Measurements from ENCODE around the gene GALNT2. TPM values are rescaled to one million over a fixed set of nuclear protein-coding genes. Genes with fewer than 3 reads are reported as not detected.

Gene GALNT2
- total and polyA plus RNA-seq, 2 of the 13 experiments (the other 11 are each of a cell fraction or from before 2014, with no cell fraction given), result 39.3 to 39.6 TPM

DNA sequence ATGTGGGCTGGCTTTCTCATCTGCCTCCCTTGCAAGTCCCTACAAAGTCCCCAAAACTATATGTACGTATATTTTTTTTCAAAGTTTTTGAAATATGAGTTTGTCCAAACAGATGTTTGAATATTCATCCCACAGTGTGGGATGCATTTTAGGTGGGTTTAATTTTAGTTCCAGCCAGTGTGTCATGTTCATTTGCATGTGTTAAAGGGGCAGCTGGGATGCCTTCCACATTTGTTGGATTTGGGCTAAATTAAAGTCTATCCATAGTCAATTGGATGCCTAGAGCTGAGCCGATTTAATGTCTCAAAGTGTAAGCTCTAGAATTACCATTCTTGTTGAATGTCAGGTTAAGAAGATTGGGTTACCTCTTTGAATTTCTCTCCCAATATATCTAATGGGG lies 139.2 kb downstream of the GALNT2 start (continued):
- TF ChIP-seq, protein P1, sequence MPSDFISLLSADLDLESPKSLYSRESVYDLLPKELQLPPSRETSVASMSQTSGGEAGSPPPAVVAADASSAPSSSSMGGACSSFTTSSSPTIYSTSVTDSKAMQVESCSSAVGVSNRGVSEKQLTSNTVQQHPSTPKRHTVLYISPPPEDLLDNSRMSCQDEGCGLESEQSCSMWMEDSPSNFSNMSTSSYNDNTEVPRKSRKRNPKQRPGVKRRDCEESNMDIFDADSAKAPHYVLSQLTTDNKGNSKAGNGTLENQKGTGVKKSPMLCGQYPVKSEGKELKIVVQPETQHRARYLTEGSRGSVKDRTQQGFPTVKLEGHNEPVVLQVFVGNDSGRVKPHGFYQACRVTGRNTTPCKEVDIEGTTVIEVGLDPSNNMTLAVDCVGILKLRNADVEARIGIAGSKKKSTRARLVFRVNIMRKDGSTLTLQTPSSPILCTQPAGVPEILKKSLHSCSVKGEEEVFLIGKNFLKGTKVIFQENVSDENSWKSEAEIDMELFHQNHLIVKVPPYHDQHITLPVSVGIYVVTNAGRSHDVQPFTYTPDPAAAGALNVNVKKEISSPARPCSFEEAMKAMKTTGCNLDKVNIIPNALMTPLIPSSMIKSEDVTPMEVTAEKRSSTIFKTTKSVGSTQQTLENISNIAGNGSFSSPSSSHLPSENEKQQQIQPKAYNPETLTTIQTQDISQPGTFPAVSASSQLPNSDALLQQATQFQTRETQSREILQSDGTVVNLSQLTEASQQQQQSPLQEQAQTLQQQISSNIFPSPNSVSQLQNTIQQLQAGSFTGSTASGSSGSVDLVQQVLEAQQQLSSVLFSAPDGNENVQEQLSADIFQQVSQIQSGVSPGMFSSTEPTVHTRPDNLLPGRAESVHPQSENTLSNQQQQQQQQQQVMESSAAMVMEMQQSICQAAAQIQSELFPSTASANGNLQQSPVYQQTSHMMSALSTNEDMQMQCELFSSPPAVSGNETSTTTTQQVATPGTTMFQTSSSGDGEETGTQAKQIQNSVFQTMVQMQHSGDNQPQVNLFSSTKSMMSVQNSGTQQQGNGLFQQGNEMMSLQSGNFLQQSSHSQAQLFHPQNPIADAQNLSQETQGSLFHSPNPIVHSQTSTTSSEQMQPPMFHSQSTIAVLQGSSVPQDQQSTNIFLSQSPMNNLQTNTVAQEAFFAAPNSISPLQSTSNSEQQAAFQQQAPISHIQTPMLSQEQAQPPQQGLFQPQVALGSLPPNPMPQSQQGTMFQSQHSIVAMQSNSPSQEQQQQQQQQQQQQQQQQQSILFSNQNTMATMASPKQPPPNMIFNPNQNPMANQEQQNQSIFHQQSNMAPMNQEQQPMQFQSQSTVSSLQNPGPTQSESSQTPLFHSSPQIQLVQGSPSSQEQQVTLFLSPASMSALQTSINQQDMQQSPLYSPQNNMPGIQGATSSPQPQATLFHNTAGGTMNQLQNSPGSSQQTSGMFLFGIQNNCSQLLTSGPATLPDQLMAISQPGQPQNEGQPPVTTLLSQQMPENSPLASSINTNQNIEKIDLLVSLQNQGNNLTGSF (CRISPR knock-in tag; IDR thresholded peaks at IDR 0.05), result no peak
- no peak for TF ChIP-seq HNRNPL (IDR thresholded peaks at IDR 0.05; ENCODE audit: low read depth, low read length)
- TF ChIP-seq ZNF7 (CRISPR knock-in tag; IDR thresholded peaks at IDR 0.05), result no peak
- no peak for TF ChIP-seq RFXAP (CRISPR knock-in tag; IDR thresholded peaks at IDR 0.05; ENCODE audit: borderline replicate concordance)
- no peak for TF ChIP-seq ZNF781 (CRISPR knock-in tag; IDR thresholded peaks at IDR 0.05; ENCODE audit: borderline replicate concordance, not compliant biosample characterization)
- no peak for TF ChIP-seq HIVEP1 (CRISPR knock-in tag; IDR thresholded peaks at IDR 0.05)
- no peak for TF ChIP-seq ZNF224 (CRISPR knock-in tag; IDR thresholded peaks at IDR 0.05)
- TF ChIP-seq, protein P2, sequence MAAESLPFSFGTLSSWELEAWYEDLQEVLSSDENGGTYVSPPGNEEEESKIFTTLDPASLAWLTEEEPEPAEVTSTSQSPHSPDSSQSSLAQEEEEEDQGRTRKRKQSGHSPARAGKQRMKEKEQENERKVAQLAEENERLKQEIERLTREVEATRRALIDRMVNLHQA (CRISPR knock-in tag; IDR thresholded peaks at IDR 0.05), result no peak
- TF ChIP-seq, protein P3, sequence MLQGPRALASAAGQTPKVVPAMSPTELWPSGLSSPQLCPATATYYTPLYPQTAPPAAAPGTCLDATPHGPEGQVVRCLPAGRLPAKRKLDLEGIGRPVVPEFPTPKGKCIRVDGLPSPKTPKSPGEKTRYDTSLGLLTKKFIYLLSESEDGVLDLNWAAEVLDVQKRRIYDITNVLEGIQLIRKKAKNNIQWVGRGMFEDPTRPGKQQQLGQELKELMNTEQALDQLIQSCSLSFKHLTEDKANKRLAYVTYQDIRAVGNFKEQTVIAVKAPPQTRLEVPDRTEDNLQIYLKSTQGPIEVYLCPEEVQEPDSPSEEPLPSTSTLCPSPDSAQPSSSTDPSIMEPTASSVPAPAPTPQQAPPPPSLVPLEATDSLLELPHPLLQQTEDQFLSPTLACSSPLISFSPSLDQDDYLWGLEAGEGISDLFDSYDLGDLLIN (CRISPR knock-in tag; IDR thresholded peaks at IDR 0.05; ENCODE audit: borderline replicate concordance), result no peak

Data from HepG2 (cell line).